Fibroblast of skin of back (primary cell): ENCODE data around the gene GNPNAT1.
"Not testable (repeated sequence)": the region's sequence is repeated elsewhere in the genome, so short reads cannot be mapped to it uniquely, and the experiment has no call there.

Experiments used
- DNase-seq: peaks from one replicate; pipeline ENCODE4 v3.0.0-alpha.2; 2013

The GNPNAT1 gene

GRCh38 chr14:52729035-52729434 lies 62.4 kb downstream of the GNPNAT1 start:
- not testable (repeated sequence) for DNase-seq

GRCh38 chr14:52727509-52727908 lies 63.9 kb downstream of the GNPNAT1 start:
- not testable (repeated sequence) for DNase-seq
